Mucosa of stomach (tissue), 1 donor: ENCODE measurements around the gene SLCO3A1.

Source experiments
- H3K27me3 ChIP-seq: one replicate; pipeline ENCODE4 v1.7.0; 2013; ENCODE audit warnings: mild to moderate bottlenecking, low read length; ENCODE audit not compliant: control insufficient read depth, insufficient read depth
- H3K36me3 ChIP-seq: one replicate; pipeline ENCODE4 v1.7.0; 2013; ENCODE audit warnings: low read length; ENCODE audit not compliant: control insufficient read depth, insufficient read depth
- H3K4me1 ChIP-seq: one replicate; pipeline ENCODE4 v1.7.0; 2013; ENCODE audit warnings: mild to moderate bottlenecking, low read length; ENCODE audit not compliant: control insufficient read depth, insufficient read depth
- H3K4me3 ChIP-seq: one replicate; pipeline ENCODE4 v1.7.0; 2013; ENCODE audit warnings: low read length
- H3K9ac ChIP-seq: one replicate; pipeline ENCODE4 v1.7.0; 2013; ENCODE audit warnings: mild to moderate bottlenecking, low read length, moderate library complexity
- H3K9me3 ChIP-seq: one replicate; pipeline ENCODE4 v1.7.0; 2013; ENCODE audit warnings: mild to moderate bottlenecking, low read length, moderate library complexity; ENCODE audit not compliant: control insufficient read depth
- donor health status: Pancreatic carcinoma.

Gene SLCO3A1

DNA sequence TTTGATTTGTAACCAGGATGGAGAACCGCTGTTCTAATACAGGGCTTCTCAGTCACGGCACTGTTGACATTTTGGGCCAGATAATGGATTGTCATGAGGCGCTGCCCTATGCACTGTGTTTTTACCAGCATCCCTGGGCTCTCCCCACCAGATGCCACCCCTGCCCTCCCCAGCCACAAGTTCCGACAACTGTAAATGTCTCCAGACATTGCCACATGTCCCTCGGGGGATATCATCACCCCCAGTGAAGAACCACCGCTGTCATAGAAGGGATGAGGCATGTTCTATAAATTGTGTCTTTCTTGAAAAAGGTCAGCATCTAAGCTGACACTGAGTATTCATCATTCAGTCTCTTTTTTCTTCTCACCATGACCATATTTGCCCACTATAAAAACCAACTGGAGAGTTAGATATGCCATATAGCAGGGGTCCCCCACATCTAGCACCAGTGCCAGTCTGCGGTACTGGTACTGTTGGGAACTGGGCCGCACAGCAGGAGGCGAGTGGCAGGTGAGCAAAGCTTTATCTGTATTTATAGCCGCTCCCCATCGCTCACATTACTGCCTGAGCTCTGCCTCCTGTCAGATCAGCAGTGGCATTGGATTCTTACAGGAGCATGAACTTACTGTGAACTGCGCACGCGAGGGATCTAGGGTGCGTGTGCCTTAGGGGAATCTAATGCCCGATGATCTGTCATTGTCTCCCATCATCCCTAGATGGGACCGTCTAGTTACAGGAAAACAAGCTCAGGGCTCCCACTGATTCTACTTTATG, 279.7 kb downstream of the SLCO3A1 start:
- Histone ChIP-seq H3K4me3 (no peak overlapping the region), H3K36me3 (no peaks in the 10 kb centered on the region), H3K9me3 (no peaks in the 10 kb centered on the region), H3K4me1 (no peaks in the 10 kb centered on the region), H3K9ac (no peak overlapping the region), H3K27me3 (no peaks in the 10 kb centered on the region)

GRCh38 chr15:92140796-92141195, 287.3 kb downstream of the SLCO3A1 start:
- no peak overlapping the region for H3K4me3 ChIP-seq
- H3K27me3 ChIP-seq, result no peaks in the 10 kb centered on the region
- no peaks in the 10 kb centered on the region for H3K9me3 ChIP-seq
- no peaks in the 10 kb centered on the region for H3K36me3 ChIP-seq
- H3K9ac ChIP-seq, result no peak overlapping the region
- H3K4me1 ChIP-seq, result no peaks in the 10 kb centered on the region

- no peaks in the 10 kb centered on the region for H3K4me1 ChIP-seq
- H3K9ac ChIP-seq, result no peak overlapping the region
- H3K36me3 ChIP-seq, result no peaks in the 10 kb centered on the region
- H3K4me3 ChIP-seq, result no peak overlapping the region
- H3K27me3 ChIP-seq, result no peaks in the 10 kb centered on the region
- H3K9me3 ChIP-seq, result no peaks in the 10 kb centered on the region
Observed at GRCh38 chr15:92141607-92142006, 288.1 kb downstream of the SLCO3A1 start.

GRCh38 chr15:92142242-92143232, 289.0 kb downstream of the SLCO3A1 start:
- H3K27me3 ChIP-seq, result no peaks in the 10 kb centered on the region
- H3K9me3 ChIP-seq, result no peaks in the 10 kb centered on the region
- no peak overlapping the region for H3K9ac ChIP-seq
- H3K4me1 ChIP-seq, result no peaks in the 10 kb centered on the region
- no peaks in the 10 kb centered on the region for H3K36me3 ChIP-seq
- no peak overlapping the region for H3K4me3 ChIP-seq

GRCh38 chr15:92143765-92144164, 290.3 kb downstream of the SLCO3A1 start:
- Histone ChIP-seq H3K4me3 (no peak overlapping the region), H3K36me3 (no peaks in the 10 kb centered on the region), H3K9me3 (no peaks in the 10 kb centered on the region), H3K27me3 (no peaks in the 10 kb centered on the region), H3K4me1 (no peaks in the 10 kb centered on the region), H3K9ac (no peak overlapping the region)

DNA sequence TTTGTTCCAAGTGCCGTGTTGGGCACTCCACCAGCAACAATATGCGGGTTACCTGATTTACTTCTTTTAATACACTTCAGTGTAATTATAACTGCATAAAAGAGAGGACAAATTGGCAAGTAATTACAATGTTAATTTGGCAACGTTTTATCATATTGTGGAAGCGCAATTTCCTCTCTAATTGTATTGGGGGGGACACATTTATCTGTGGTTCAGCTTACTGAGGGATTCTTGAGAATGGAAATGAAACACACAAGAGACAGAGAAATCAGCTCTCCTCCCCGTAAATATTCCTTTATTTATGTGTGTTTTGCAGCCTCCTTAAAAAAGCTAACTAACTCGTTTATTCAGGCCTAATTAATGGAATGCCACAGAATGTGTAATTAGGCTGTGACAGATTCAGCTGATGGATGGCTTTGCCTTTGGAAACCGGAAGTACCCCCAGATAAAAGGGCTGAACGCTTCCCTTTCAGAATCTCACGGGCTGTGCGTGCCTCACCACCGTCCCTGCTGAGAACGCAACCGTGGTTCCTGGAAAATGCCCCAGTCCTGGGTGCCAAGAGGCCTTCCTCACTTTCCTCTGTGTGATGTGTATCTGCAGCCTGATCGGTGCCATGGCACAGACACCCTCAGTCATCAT, 293.1 kb downstream of the SLCO3A1 start:
- Histone ChIP-seq H3K4me1 (no peaks in the 10 kb centered on the region), H3K27me3 (no peaks in the 10 kb centered on the region), H3K4me3 (no peak overlapping the region), H3K36me3 (no peaks in the 10 kb centered on the region), H3K9me3 (no peaks in the 10 kb centered on the region), H3K9ac (no peak overlapping the region)

- Histone ChIP-seq H3K36me3 (no peaks in the 10 kb centered on the region), H3K9ac (no peak overlapping the region), H3K4me1 (no peaks in the 10 kb centered on the region), H3K4me3 (no peak overlapping the region), H3K27me3 (no peaks in the 10 kb centered on the region), H3K9me3 (no peaks in the 10 kb centered on the region)
Observed at GRCh38 chr15:92149029-92149428, 295.5 kb downstream of the SLCO3A1 start.

GRCh38 chr15:92149465-92149864, 296.0 kb downstream of the SLCO3A1 start:
- Histone ChIP-seq H3K27me3 (no peaks in the 10 kb centered on the region), H3K4me1 (no peaks in the 10 kb centered on the region), H3K9me3 (no peaks in the 10 kb centered on the region), H3K9ac (no peak overlapping the region), H3K36me3 (no peaks in the 10 kb centered on the region), H3K4me3 (no peak overlapping the region)

DNA sequence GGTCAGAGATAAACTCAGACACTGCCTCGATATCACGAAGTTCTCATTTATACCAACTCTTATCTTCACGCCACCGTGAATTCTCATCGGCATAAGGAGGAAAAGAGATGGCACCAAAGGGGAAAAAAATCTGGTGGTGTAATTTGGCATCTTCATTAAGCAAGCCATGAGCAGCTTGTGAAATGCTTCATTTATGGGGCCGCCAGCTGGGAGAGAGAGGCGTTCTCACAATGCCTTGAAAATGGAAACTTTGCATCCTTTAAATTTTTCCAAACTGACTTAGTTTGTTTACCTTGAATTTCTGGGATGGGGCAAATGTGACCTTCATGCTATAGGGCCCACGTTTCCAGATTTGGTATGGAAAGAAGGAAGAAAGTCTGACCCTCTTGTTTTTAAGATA, 297.7 kb downstream of the SLCO3A1 start:
- Histone ChIP-seq H3K27me3 (no peaks in the 10 kb centered on the region), H3K9me3 (no peaks in the 10 kb centered on the region), H3K4me1 (no peaks in the 10 kb centered on the region), H3K4me3 (no peak overlapping the region), H3K9ac (no peak overlapping the region), H3K36me3 (no peaks in the 10 kb centered on the region)

DNA sequence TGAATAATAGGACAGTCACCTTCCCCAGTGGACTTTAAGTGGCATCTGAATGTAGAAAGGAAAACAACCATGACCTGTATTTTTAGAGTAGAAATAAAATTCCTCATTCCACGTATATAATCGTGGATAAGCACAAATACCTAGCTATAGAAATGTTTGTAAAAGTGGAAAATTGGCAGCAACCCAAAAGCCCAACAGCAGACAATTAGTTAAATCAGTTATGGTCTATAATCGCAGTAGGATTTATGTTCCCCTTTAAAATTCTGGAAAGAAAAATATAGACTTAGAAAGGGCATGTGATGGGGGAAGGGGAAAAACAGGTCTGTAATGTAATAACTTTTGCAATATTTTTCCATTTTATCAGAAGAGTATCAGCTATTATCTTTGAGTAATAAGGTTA, 298.2 kb downstream of the SLCO3A1 start:
- Histone ChIP-seq H3K36me3 (no peaks in the 10 kb centered on the region), H3K27me3 (no peaks in the 10 kb centered on the region), H3K4me1 (no peaks in the 10 kb centered on the region), H3K9me3 (no peaks in the 10 kb centered on the region), H3K4me3 (no peak overlapping the region), H3K9ac (no peak overlapping the region)

DNA sequence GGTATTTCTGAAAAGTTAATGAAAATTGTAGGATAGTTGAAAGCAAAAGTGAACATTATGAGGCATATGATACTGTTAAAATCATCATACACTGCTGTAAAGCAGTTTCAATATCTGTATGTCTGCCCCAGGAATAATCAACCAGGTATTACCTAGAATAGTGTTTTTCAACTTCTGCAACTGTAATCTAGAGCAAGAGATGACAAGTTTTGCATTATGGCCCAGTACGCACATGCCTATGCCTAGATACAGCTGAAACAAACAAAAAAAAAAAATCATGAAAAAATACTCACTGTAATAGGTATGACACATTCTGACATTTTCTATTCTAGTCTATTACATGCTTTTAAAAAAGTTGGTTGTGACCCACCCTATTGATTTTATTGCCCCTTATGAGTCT, 299.5 kb downstream of the SLCO3A1 start:
- no peak overlapping the region for H3K4me3 ChIP-seq
- no peaks in the 10 kb centered on the region for H3K36me3 ChIP-seq
- H3K9ac ChIP-seq, result no peak overlapping the region
- H3K9me3 ChIP-seq, result no peaks in the 10 kb centered on the region
- H3K4me1 ChIP-seq, result peaks cover 3% of the 10 kb centered on the region
- H3K27me3 ChIP-seq, result no peaks in the 10 kb centered on the region

- Histone ChIP-seq H3K9me3 (no peaks in the 10 kb centered on the region), H3K4me1 (peaks cover 9% of the 10 kb centered on the region), H3K36me3 (no peaks in the 10 kb centered on the region), H3K9ac (no peak overlapping the region), H3K4me3 (no peak overlapping the region), H3K27me3 (no peaks in the 10 kb centered on the region)
Observed at GRCh38 chr15:92153620-92154019, 300.1 kb downstream of the SLCO3A1 start.
